ENCODE results near the gene IL36G. TPM values are rescaled to one million over a fixed set of nuclear protein-coding genes. Genes with fewer than 3 reads are reported as not detected.

The IL36G gene
- total and polyA plus RNA-seq, 4 donors, result 0.12 to 0.26 (median 0.14) TPM; not detected in 1

DNA sequence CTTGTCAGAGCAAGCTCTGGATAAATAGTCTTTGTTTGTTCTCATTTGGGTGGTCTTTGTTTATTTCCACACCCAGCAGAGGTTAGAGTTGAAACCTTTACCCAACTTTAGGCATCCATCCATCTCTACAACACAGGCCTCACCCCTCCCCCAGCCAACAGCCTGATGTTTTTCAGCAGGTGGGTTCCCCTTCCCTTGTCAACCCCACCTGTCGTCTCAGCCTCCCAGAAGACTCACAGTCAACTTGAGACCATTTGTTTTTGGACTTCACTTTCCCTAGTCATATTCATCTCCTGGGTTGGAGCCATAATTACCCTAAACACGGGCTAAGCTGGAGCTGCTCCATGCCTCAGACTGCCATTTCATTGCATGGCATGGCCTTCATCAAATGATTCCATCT is 31.7 kb upstream of the IL36G start:
- peaks cover 0 to 9% (median 5%) of the 10 kb centered on the region in 4 donors for H3K9me3 ChIP-seq (ENCODE audit: control insufficient read depth in 4 of 4, insufficient read depth in 3 of 4, low read length in 3 of 4)
- no peak overlapping the region for H3K9ac ChIP-seq (ENCODE audit: insufficient read depth in 1 of 2, low read length in 2 of 2)
- WGBS, 2 donors, result 86 to 91% methylated on average over 2 of the region's 2 CpGs
- no peak overlapping the region for H3K27ac ChIP-seq (ENCODE audit: low read depth in 1 of 2, low read length in 1 of 2)
- ATAC-seq (ENCODE audit: insufficient read depth, low FRiP score), result no peak
- H3K27me3 ChIP-seq (ENCODE audit: control insufficient read depth in 3 of 3, insufficient read depth in 3 of 3, low read length in 2 of 3), result peaks cover 0 to 3% (median 0%) of the 10 kb centered on the region in 3 donors
- no peak for DNase-seq
- H3K4me1 ChIP-seq (ENCODE audit: control insufficient read depth in 5 of 5, insufficient read depth in 5 of 5, low read length in 5 of 5), result peaks cover 0 to 2% (median 0%) of the 10 kb centered on the region in 5 donors
- TF ChIP-seq CTCF (IDR thresholded peaks at IDR 0.05; ENCODE audit: control extremely low read depth, extremely low read depth), result no peak
- no peak overlapping the region for H3K4me3 ChIP-seq
- H3K36me3 ChIP-seq (ENCODE audit: control insufficient read depth in 4 of 4, insufficient read depth in 4 of 4, low read length in 4 of 4), result no peaks in the 10 kb centered on the region

DNA sequence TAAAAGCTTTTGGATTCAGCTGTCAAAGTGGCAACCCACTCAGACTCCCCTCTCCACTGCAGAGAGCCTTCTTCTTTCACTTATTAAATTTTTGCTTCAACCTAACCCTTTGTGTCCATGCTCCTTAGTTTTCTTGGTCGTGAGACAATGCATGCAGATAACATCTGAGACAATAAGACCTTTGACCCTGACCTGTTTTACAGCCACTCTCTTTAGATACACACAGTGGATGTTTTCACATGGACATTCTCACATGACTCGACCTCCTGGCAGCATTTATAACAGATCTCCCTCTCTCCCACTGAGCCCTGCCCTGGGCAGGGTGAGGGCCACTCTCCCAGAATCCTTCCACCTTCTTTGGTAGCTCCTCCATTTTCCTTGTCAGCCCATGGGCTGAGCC is 30.4 kb upstream of the IL36G start:
- 43 to 51% methylated on average over 2 of the region's 2 CpGs for WGBS, 2 donors

DNA sequence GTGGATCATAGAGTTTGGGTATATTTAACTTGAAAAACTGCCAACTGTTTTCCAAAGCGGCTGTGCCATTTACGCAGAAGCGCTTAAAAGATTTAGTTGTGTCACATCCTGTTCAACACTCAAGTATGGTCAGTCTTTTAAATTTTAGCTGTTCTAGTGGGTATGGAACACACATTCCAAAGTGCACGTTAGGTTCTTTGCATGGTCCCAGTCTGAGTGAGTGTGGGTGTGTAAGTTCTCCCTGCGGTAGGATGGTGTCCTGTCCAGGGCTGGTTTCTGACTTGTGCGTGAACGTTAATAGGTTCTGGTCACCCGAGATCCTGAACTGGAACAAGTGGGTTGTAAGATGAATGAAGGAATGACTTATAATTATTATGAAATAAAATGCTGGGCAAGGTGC is 28.4 kb upstream of the IL36G start:
- DNase-seq (no peak), ATAC-seq (ENCODE audit: insufficient read depth, low FRiP score) (no peak)
- peaks cover 0 to 3% (median 0%) of the 10 kb centered on the region in 3 donors for H3K27me3 ChIP-seq (ENCODE audit: control insufficient read depth in 3 of 3, insufficient read depth in 3 of 3, low read length in 2 of 3)
- no peak overlapping the region for H3K27ac ChIP-seq (ENCODE audit: low read depth in 1 of 2, low read length in 1 of 2)
- no peak overlapping the region for H3K4me3 ChIP-seq
- no peak overlapping the region for H3K9ac ChIP-seq (ENCODE audit: insufficient read depth in 1 of 2, low read length in 2 of 2)
- no peaks in the 10 kb centered on the region for H3K36me3 ChIP-seq (ENCODE audit: control insufficient read depth in 4 of 4, insufficient read depth in 4 of 4, low read length in 4 of 4)
- peaks cover 0 to 9% (median 5%) of the 10 kb centered on the region in 4 donors for H3K9me3 ChIP-seq (ENCODE audit: control insufficient read depth in 4 of 4, insufficient read depth in 3 of 4, low read length in 3 of 4)
- H3K4me1 ChIP-seq (ENCODE audit: control insufficient read depth in 5 of 5, insufficient read depth in 5 of 5, low read length in 5 of 5), result no peaks in the 10 kb centered on the region
- no peak for TF ChIP-seq CTCF (IDR thresholded peaks at IDR 0.05; ENCODE audit: control extremely low read depth, extremely low read depth)
- WGBS, 2 donors, result 55 to 80% methylated on average over 8 of the region's 8 CpGs

More for the DNA sequence above, 30.4 kb upstream of the IL36G start:
- H3K9me3 ChIP-seq (ENCODE audit: control insufficient read depth in 4 of 4, insufficient read depth in 3 of 4, low read length in 3 of 4), result peaks cover 0 to 9% (median 5%) of the 10 kb centered on the region in 4 donors
- ATAC-seq (ENCODE audit: insufficient read depth, low FRiP score) (no peak), DNase-seq (no peak)
- no peak overlapping the region for H3K9ac ChIP-seq (ENCODE audit: insufficient read depth in 1 of 2, low read length in 2 of 2)
- no peak for TF ChIP-seq CTCF (IDR thresholded peaks at IDR 0.05; ENCODE audit: control extremely low read depth, extremely low read depth)
- H3K36me3 ChIP-seq (ENCODE audit: control insufficient read depth in 4 of 4, insufficient read depth in 4 of 4, low read length in 4 of 4), result no peaks in the 10 kb centered on the region
- no peaks in the 10 kb centered on the region for H3K4me1 ChIP-seq (ENCODE audit: control insufficient read depth in 5 of 5, insufficient read depth in 5 of 5, low read length in 5 of 5)
- H3K4me3 ChIP-seq, result no peak overlapping the region
- H3K27ac ChIP-seq (ENCODE audit: low read depth in 1 of 2, low read length in 1 of 2), result no peak overlapping the region
- peaks cover 0 to 3% (median 0%) of the 10 kb centered on the region in 3 donors for H3K27me3 ChIP-seq (ENCODE audit: control insufficient read depth in 3 of 3, insufficient read depth in 3 of 3, low read length in 2 of 3)

- ATAC-seq (ENCODE audit: insufficient read depth, low FRiP score) (no peak), DNase-seq (no peak)
- WGBS, 2 donors, result 92 to 94% methylated on average over 7 of the region's 7 CpGs
- H3K36me3 ChIP-seq (ENCODE audit: control insufficient read depth in 4 of 4, insufficient read depth in 4 of 4, low read length in 4 of 4), result no peaks in the 10 kb centered on the region
- no peak for TF ChIP-seq CTCF (IDR thresholded peaks at IDR 0.05; ENCODE audit: control extremely low read depth, extremely low read depth)
- no peaks in the 10 kb centered on the region for H3K4me1 ChIP-seq (ENCODE audit: control insufficient read depth in 5 of 5, insufficient read depth in 5 of 5, low read length in 5 of 5)
- no peaks in the 10 kb centered on the region for H3K27me3 ChIP-seq (ENCODE audit: control insufficient read depth in 3 of 3, insufficient read depth in 3 of 3, low read length in 2 of 3)
- H3K27ac ChIP-seq (ENCODE audit: low read depth in 1 of 2, low read length in 1 of 2), result no peak overlapping the region
- H3K4me3 ChIP-seq, result no peak overlapping the region
- H3K9me3 ChIP-seq (ENCODE audit: control insufficient read depth in 4 of 4, insufficient read depth in 3 of 4, low read length in 3 of 4), result no peaks in the 10 kb centered on the region
- no peak overlapping the region for H3K9ac ChIP-seq (ENCODE audit: insufficient read depth in 1 of 2, low read length in 2 of 2)
Observed at GRCh38 chr2:112954364-112954763, 23.4 kb upstream of the IL36G start.
